ENCODE measurements around the gene PSMG3.
A peak's percentile ranks its signal among the peaks of the same experiment; 100 is the strongest.

Gene PSMG3

GRCh38 chr7:1530946-1531262 lies 38.9 kb downstream of the PSMG3 start:
- peak overlapping the region; percentile 82 for H3K4me3 ChIP-seq (ENCODE audit: low read depth, low read length)
- no peak for TF ChIP-seq CTCF (IDR thresholded peaks at IDR 0.05; ENCODE audit: low read depth, low read length)

GRCh38 chr7:1529383-1530116 lies 40.3 kb downstream of the PSMG3 start:
- TF ChIP-seq CTCF (IDR thresholded peaks at IDR 0.05; ENCODE audit: low read depth, low read length), result no peak
- H3K4me3 ChIP-seq (ENCODE audit: low read depth, low read length), result no peak overlapping the region

GRCh38 chr7:1526271-1526754 lies 43.5 kb downstream of the PSMG3 start:
- TF ChIP-seq CTCF (IDR thresholded peaks at IDR 0.05; ENCODE audit: low read depth, low read length), result no peak
- no peak overlapping the region for H3K4me3 ChIP-seq (ENCODE audit: low read depth, low read length)

GRCh38 chr7:1525409-1525808 lies 44.4 kb downstream of the PSMG3 start:
- H3K4me3 ChIP-seq (ENCODE audit: low read depth, low read length), result no peak overlapping the region
- no peak for TF ChIP-seq CTCF (IDR thresholded peaks at IDR 0.05; ENCODE audit: low read depth, low read length)

GRCh38 chr7:1523844-1524243 lies 46.0 kb downstream of the PSMG3 start:
- TF ChIP-seq CTCF (IDR thresholded peaks at IDR 0.05; ENCODE audit: low read depth, low read length), result no peak
- H3K4me3 ChIP-seq (ENCODE audit: low read depth, low read length), result no peak overlapping the region

GRCh38 chr7:1523208-1523607 lies 46.6 kb downstream of the PSMG3 start:
- H3K4me3 ChIP-seq (ENCODE audit: low read depth, low read length), result no peak overlapping the region
- no peak for TF ChIP-seq CTCF (IDR thresholded peaks at IDR 0.05; ENCODE audit: low read depth, low read length)

- no peak overlapping the region for H3K4me3 ChIP-seq (ENCODE audit: low read depth, low read length)
Observed at GRCh38 chr7:1521456-1521855, 48.4 kb downstream of the PSMG3 start.

More at GRCh38 chr7:1521456-1521855, 48.4 kb downstream of the PSMG3 start:
- no peak for TF ChIP-seq CTCF (IDR thresholded peaks at IDR 0.05; ENCODE audit: low read depth, low read length)

Data from WI38 (cell line).